H1 (cell line): ENCODE results near the gene OGFR. TPM values are rescaled to one million over a fixed set of nuclear protein-coding genes. Genes with fewer than 3 reads are reported as not detected.

ENCODE experiments used
- SP1 ChIP-seq: IDR thresholded peaks from 2 replicates; pipeline ENCODE4 v1.6.1; 2011; ENCODE audit warnings: low read depth, low read length
- polyA plus RNA-seq, 7 experiments: library from polyadenylated mRNA; depleted of rRNA in 3 of 7; stranded (reverse) in 5 of 7; unstranded in 2 of 7; fragments of >200 nt in 5 of 7; fragments of 200-250 nt in 2 of 7; gene quantifications; 1 replicate in 5 of 7; 2 replicates in 1 of 7; 4 replicates in 1 of 7; pipeline versions ENCODE4 v1.2.1 to v1.2.3, GENCODE V29; 2011 to 2013; ENCODE audit warnings: missing spikeins in 2 of 7, mixed read lengths in 2 of 7
- total RNA-seq: library from RNA; stranded (reverse); fragmentation: NEBNext Ultra II Directional; extraction: Animal tissue kit (Norgen Biotek cat#: 25700); gene quantifications from 2 replicates; pipeline ENCODE4 v1.2.1, GENCODE V29; 2021
- TF ChIP-seq, protein P1 (sequence below): IDR thresholded peaks from 2 replicates; pipeline ENCODE4 v1.6.1; 2012; ENCODE audit warnings: inconsistent platforms

The OGFR gene
- total and polyA plus RNA-seq, 2 of the 8 experiments (the other 6 are each of a cell fraction or from before 2014, with no cell fraction given) = 13.9 to 25.1 TPM

DNA sequence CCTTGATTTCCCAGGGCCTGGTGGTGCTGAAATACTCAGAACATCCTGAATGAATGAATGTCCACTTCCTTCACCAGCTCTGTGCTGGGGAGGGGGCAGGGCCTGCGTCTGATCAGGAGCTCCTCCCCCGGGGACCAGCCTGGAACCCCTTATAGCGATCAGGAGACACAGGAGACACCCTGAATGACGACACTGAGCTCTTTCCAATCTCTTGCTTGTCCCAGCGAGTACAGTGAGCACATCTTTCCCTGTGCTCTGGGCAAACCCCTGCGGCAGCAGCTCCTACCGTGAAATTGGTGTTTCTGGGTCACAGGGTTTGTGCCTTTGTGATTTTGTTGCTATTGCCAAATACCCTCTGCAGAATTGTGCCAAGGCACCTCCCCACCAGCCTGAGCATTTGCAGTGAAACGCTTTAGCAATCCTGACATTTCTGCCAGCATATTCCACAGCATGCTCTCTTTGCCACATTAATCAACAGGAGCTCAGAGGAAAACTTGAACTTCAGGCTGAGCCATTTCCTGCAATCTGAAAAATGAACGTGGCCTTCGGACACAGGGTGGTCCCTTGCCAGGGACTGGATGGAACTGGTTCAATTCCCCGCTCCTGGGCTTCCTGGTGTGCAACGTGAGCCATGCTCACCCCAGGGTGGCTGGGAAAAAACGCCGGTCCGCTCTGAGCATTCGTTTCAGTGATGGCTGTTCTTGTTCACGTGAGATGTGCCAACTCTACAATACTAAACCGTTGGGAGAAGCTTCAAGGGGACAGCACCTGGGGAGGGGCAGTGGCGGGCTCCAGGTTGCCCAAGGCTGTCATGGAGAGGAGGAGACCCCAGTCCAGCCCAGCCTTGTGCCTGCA is 31.4 kb upstream of the OGFR start (continued):
- TF ChIP-seq, protein P1, sequence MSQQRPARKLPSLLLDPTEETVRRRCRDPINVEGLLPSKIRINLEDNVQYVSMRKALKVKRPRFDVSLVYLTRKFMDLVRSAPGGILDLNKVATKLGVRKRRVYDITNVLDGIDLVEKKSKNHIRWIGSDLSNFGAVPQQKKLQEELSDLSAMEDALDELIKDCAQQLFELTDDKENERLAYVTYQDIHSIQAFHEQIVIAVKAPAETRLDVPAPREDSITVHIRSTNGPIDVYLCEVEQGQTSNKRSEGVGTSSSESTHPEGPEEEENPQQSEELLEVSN = no peak
- TF ChIP-seq SP1 = no peak
